ENCODE measurements around the gene SELENOO.

Gene SELENOO

GRCh38 chr22:50226063-50226874, 25.5 kb downstream of the SELENOO start:
- no peaks in the 10 kb centered on the region for H3K4me1 ChIP-seq (ENCODE audit: insufficient read depth, poor library complexity, severe bottlenecking)
- peaks cover 33% of the 10 kb centered on the region for H3K36me3 ChIP-seq (ENCODE audit: low read depth)
- DNase-seq (ENCODE audit: low spot score) (peak; percentile 52), ATAC-seq (ENCODE audit: low read depth) (no peak)
- H3K27me3 ChIP-seq (ENCODE audit: insufficient read depth, poor library complexity, severe bottlenecking), result no peaks in the 10 kb centered on the region
- H3K4me3 ChIP-seq (ENCODE audit: severe bottlenecking), result no peak overlapping the region
- H3K9me3 ChIP-seq (ENCODE audit: severe bottlenecking), result no peaks in the 10 kb centered on the region
- no peak for TF ChIP-seq CTCF (IDR thresholded peaks at IDR 0.05; ENCODE audit: poor library complexity, severe bottlenecking)
- no peak overlapping the region for H3K27ac ChIP-seq (ENCODE audit: poor library complexity, severe bottlenecking)

- DNase-seq (ENCODE audit: low spot score) (peak; percentile 49), ATAC-seq (ENCODE audit: low read depth) (no peak)
- Histone ChIP-seq H3K27me3 (ENCODE audit: insufficient read depth, poor library complexity, severe bottlenecking) (no peaks in the 10 kb centered on the region), H3K4me3 (ENCODE audit: severe bottlenecking) (no peak overlapping the region), H3K4me1 (ENCODE audit: insufficient read depth, poor library complexity, severe bottlenecking) (no peaks in the 10 kb centered on the region), H3K36me3 (ENCODE audit: low read depth) (peaks cover 29% of the 10 kb centered on the region), H3K9me3 (ENCODE audit: severe bottlenecking) (no peaks in the 10 kb centered on the region), H3K27ac (ENCODE audit: poor library complexity, severe bottlenecking) (no peak overlapping the region)
- TF ChIP-seq CTCF (IDR thresholded peaks at IDR 0.05; ENCODE audit: poor library complexity, severe bottlenecking), result no peak
Measured at GRCh38 chr22:50226875-50227165, 26.0 kb downstream of the SELENOO start.

- TF ChIP-seq CTCF (IDR thresholded peaks at IDR 0.05; ENCODE audit: poor library complexity, severe bottlenecking), result no peak
- no peaks in the 10 kb centered on the region for H3K4me1 ChIP-seq (ENCODE audit: insufficient read depth, poor library complexity, severe bottlenecking)
- DNase-seq (ENCODE audit: low spot score), result peak; percentile 46
- H3K27me3 ChIP-seq (ENCODE audit: insufficient read depth, poor library complexity, severe bottlenecking), result no peaks in the 10 kb centered on the region
- H3K27ac ChIP-seq (ENCODE audit: poor library complexity, severe bottlenecking), result no peak overlapping the region
- no peak overlapping the region for H3K4me3 ChIP-seq (ENCODE audit: severe bottlenecking)
- no peak for ATAC-seq (ENCODE audit: low read depth)
- peaks cover 22% of the 10 kb centered on the region for H3K36me3 ChIP-seq (ENCODE audit: low read depth)
- no peaks in the 10 kb centered on the region for H3K9me3 ChIP-seq (ENCODE audit: severe bottlenecking)
Measured at GRCh38 chr22:50227579-50228215, 26.9 kb downstream of the SELENOO start.

- no peak for TF ChIP-seq CTCF (IDR thresholded peaks at IDR 0.05; ENCODE audit: poor library complexity, severe bottlenecking)
- Histone ChIP-seq H3K4me1 (ENCODE audit: insufficient read depth, poor library complexity, severe bottlenecking) (no peaks in the 10 kb centered on the region), H3K4me3 (ENCODE audit: severe bottlenecking) (no peak overlapping the region), H3K36me3 (ENCODE audit: low read depth) (peaks cover 15% of the 10 kb centered on the region), H3K27ac (ENCODE audit: poor library complexity, severe bottlenecking) (no peak overlapping the region), H3K9me3 (ENCODE audit: severe bottlenecking) (no peaks in the 10 kb centered on the region), H3K27me3 (ENCODE audit: insufficient read depth, poor library complexity, severe bottlenecking) (no peaks in the 10 kb centered on the region)
- DNase-seq (ENCODE audit: low spot score) (no peak), ATAC-seq (ENCODE audit: low read depth) (no peak)
Measured at GRCh38 chr22:50228366-50228765, 27.6 kb downstream of the SELENOO start.

GRCh38 chr22:50229370-50229769, 28.6 kb downstream of the SELENOO start:
- TF ChIP-seq CTCF (IDR thresholded peaks at IDR 0.05; ENCODE audit: poor library complexity, severe bottlenecking), result no peak
- Histone ChIP-seq H3K36me3 (ENCODE audit: low read depth) (peaks cover 10% of the 10 kb centered on the region), H3K4me1 (ENCODE audit: insufficient read depth, poor library complexity, severe bottlenecking) (no peaks in the 10 kb centered on the region), H3K27me3 (ENCODE audit: insufficient read depth, poor library complexity, severe bottlenecking) (no peaks in the 10 kb centered on the region), H3K9me3 (ENCODE audit: severe bottlenecking) (no peaks in the 10 kb centered on the region), H3K4me3 (ENCODE audit: severe bottlenecking) (no peak overlapping the region), H3K27ac (ENCODE audit: poor library complexity, severe bottlenecking) (no peak overlapping the region)
- ATAC-seq (ENCODE audit: low read depth) (no peak), DNase-seq (ENCODE audit: low spot score) (no peak)
